NT2/D1 (cell line): ENCODE data around the gene TXNDC5.

ENCODE experiments used
- SUZ12 ChIP-seq: IDR thresholded peaks from 2 replicates; pipeline ENCODE4 v1.6.1; 2011; ENCODE audit not compliant: insufficient read length, insufficient read depth; ENCODE audit errors: extremely low read depth
- YY1 ChIP-seq: IDR thresholded peaks from 2 replicates; pipeline ENCODE4 v1.6.1; 2011; ENCODE audit not compliant: insufficient read length, insufficient read depth
- ZNF274 ChIP-seq: IDR thresholded peaks from 2 replicates; pipeline ENCODE4 v1.6.1; 2011; ENCODE audit warnings: mild to moderate bottlenecking, low read depth, low read length

- TF ChIP-seq YY1 (no peak), ZNF274 (no peak), SUZ12 (no peak)
These were observed 63.4 kb downstream of the TXNDC5 start for GRCh38 chr6:7846966-7847818.
